Activated CD8-positive, alpha-beta T cell treated with anti-CD3 and anti-CD28 coated beads, Interleukin-2, amount 10 ng/mL, durations not matched to agents 7 days and 5 days (primary cell): ENCODE data around the gene TRDMT1. TPM values are rescaled to one million over a fixed set of nuclear protein-coding genes. Genes with fewer than 3 reads are reported as not detected.

Experiments used
- ATAC-seq: fragments of 150-1000 bp; cut with Tn5 transposase; one replicate; pipeline ENCODE4 v1.10.0; 2021; ENCODE audit warnings: moderate library complexity
- CTCF ChIA-PET: fragments of 350-600 bp; sonication (Branson Sonifier 250); formaldehyde crosslinking; loops from one replicate; lab custom pipeline; 2021; ENCODE audit warnings: antibody characterized with exemption; lab: Charles Lee
- POLR2A ChIA-PET: fragments of 350-600 bp; sonication (Branson Sonifier 250); formaldehyde crosslinking; loops from one replicate; lab custom pipeline; 2021; ENCODE audit warnings: antibody characterized with exemption; lab: Charles Lee
- DNase-seq: peaks from one replicate; pipeline ENCODE4 v3.0.0-alpha.2; 2020
- H3K27ac Mint-ChIP-seq: one replicate; pipeline ENCODE4 v1.8.0; 2021; ENCODE audit warnings: mild to moderate bottlenecking, mixed read lengths
- H3K27me3 Mint-ChIP-seq: one replicate; pipeline ENCODE4 v1.8.0; 2021; ENCODE audit warnings: low read depth, mixed read lengths
- H3K36me3 Mint-ChIP-seq: one replicate; pipeline ENCODE4 v1.8.0; 2021; ENCODE audit warnings: low read depth, mixed read lengths
- H3K4me1 Mint-ChIP-seq: one replicate; pipeline ENCODE4 v1.8.0; 2021; ENCODE audit warnings: low read depth, mixed read lengths
- H3K4me3 Mint-ChIP-seq: one replicate; pipeline ENCODE4 v1.8.0; 2021; ENCODE audit warnings: mild to moderate bottlenecking, mixed read lengths
- H3K9me3 Mint-ChIP-seq: one replicate; pipeline ENCODE4 v1.8.0; 2022; ENCODE audit warnings: mixed read lengths; ENCODE audit not compliant: insufficient read depth
- total RNA-seq, 2 experiments: library from RNA; stranded (reverse); gene quantifications; one replicate each; pipeline ENCODE4 v1.2.3, GENCODE V29; 2021

The TRDMT1 gene
- total RNA-seq, 2 experiments from 2014 or later, result 11.6 to 13.6 TPM

DNA sequence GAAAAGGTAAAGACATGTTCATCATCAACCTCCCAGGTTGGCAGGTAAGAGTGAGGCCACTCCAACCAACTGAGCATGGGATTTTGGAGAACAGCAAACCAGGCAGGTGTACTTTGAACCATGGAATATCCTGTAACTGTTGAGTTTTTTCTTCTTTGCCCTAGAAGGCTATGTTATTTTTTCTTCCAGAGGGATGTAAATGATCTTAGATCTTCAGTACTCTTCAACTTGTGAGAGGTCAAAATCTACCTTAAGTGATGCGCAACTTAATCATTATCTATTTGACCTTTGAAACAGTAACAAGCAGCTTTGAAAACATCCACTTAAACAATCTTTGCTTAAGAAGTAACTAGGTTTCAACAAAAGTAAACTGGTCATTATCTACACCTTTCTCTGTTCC lies 71.7 kb downstream of the TRDMT1 start, which contains the start of gene CUBN:
TSS of gene CUBN (minus strand) at position 71 of the 400 bp plus-strand sequence. CDS start at position 25, 46 bp downstream.
- ATAC-seq (no peak), DNase-seq (no peak)
- Mint-ChIP-seq H3K27ac (no peak within 1 kb of the TSS), H3K36me3 (no peaks in the 10 kb centered on the region), H3K27me3 (no peaks in the 10 kb centered on the region), H3K9me3 (no peaks in the 10 kb centered on the region), H3K4me1 (peaks cover 24% of the 10 kb centered on the region), H3K4me3 (no peak within 1 kb of the TSS)
- ChIA-PET POLR2A (no interaction called here), CTCF (no interaction called here)

DNA sequence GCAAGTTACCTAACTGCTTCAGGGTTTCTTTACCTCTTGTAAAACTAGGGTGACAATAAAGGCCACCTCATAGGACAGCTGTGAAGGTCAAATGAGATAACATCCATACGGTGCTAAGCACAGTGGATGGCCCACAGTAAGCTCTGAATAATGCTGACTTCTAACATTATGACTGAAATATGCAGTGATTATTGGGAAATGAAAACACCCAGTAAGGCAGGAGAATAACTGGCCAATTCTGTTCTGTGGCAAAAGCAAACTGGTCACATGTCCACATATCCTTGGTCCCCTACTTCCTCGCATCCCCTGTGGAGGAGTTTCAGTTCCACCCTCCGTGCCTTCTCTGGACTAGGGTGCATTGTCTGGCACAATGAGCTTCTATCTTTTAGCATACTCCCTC lies 73.2 kb downstream of the TRDMT1 start:
- DNase-seq (no peak), ATAC-seq (no peak)
- Mint-ChIP-seq H3K9me3 (no peaks in the 10 kb centered on the region), H3K36me3 (no peaks in the 10 kb centered on the region), H3K27ac (no peak overlapping the region), H3K27me3 (no peaks in the 10 kb centered on the region), H3K4me1 (peaks cover 29% of the 10 kb centered on the region), H3K4me3 (no peak overlapping the region)
- ChIA-PET CTCF (no interaction called here), POLR2A (no interaction called here)

DNA sequence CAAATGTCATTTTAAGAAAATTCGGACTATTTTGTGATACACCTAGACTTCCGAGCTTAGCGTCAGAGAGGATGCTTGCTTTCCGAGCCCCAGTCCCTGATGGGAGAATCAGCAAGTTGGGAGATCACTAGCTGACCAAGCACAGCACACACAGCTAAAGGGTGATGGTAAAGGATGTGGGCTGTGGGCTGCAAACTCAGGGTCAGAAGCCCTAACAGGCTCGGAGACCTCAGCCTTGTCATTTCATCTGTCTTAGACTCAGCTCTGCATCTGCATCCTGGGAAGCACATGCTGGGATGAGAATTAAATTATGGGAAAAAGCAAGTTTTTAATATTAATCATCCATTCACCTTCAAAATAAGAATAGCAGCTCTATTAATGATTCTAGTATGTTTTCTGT lies 75.1 kb downstream of the TRDMT1 start:
- no peak overlapping the region for H3K27ac Mint-ChIP-seq
- ATAC-seq, result peak; percentile 58
- DNase-seq, result peak; percentile 26
- no peak overlapping the region for H3K4me3 Mint-ChIP-seq
- no peaks in the 10 kb centered on the region for H3K27me3 Mint-ChIP-seq
- ChIA-PET POLR2A (no interaction called here), CTCF (interaction anchor here (0.8 to 1.4 kb wide), 2 partner anchors 130 to 210 kb away, joined by 3 read pairs; no protein-coding TSS in a partner anchor)
- no peaks in the 10 kb centered on the region for H3K36me3 Mint-ChIP-seq
- peaks cover 29% of the 10 kb centered on the region for H3K4me1 Mint-ChIP-seq
- H3K9me3 Mint-ChIP-seq, result no peaks in the 10 kb centered on the region

DNA sequence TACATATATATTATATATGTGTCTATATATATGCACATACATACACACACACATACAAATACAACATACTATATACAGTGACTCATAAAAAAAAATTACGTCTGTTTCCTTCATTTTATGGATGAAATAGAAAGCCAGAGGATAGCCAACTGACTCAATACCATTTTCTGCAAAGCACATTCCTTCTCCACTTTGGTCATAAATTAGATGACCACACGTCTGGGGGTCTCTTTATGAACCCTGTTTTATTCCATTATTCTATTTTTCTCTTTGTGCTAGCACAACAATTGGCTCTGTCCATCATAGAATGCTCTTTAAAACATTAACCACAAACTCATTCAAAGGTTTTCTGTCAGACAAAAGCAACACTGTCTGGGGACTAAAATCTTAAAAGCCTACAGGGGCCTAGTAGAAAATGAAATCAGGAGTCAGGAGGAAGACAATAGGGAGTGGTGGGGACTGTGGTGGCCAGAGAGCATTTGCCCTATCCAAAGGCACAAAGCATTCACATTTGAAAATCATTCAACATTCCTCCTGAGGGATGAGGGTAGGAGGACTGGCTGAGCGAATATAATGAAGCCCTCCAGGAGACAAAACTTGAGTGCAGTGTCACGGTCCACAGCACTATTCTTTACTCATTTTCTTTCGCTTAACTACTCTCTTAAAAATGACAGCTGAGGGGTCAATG lies 76.1 kb downstream of the TRDMT1 start:
- ChIA-PET POLR2A (no interaction called here), CTCF (interaction anchor here (1.4 kb wide), 1 partner anchor 209 kb away, joined by 3 read pairs; no protein-coding TSS in a partner anchor)
- Mint-ChIP-seq H3K9me3 (no peaks in the 10 kb centered on the region), H3K27me3 (no peaks in the 10 kb centered on the region), H3K4me1 (peaks cover 29% of the 10 kb centered on the region), H3K36me3 (no peaks in the 10 kb centered on the region), H3K27ac (no peak overlapping the region), H3K4me3 (no peak overlapping the region)
- no peak for ATAC-seq
- DNase-seq, result no peak

DNA sequence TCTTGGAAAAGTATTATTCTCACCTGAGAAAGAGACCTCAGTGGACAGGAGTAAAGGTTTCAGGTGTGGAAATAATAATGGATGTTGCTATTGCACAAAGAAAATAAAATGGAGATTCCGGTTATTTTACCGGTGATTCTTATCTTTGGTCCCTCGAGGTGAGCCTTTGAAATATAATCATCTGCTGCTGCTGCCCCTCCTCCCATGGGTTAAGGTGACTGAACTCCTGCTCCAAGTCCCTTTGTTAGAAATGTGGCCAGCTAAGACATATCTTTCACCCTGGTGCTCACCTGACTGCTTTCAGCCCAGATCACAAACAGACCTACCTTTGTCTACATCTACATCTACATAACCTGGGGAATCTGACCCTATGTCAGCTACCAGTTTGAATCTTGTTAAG lies 77.5 kb downstream of the TRDMT1 start:
- Mint-ChIP-seq H3K4me1 (peaks cover 29% of the 10 kb centered on the region), H3K9me3 (no peaks in the 10 kb centered on the region), H3K27me3 (no peaks in the 10 kb centered on the region), H3K27ac (no peak overlapping the region), H3K36me3 (no peaks in the 10 kb centered on the region), H3K4me3 (no peak overlapping the region)
- POLR2A ChIA-PET, result no interaction called here
- DNase-seq (no peak), ATAC-seq (no peak)
- CTCF ChIA-PET, result no interaction called here

DNA sequence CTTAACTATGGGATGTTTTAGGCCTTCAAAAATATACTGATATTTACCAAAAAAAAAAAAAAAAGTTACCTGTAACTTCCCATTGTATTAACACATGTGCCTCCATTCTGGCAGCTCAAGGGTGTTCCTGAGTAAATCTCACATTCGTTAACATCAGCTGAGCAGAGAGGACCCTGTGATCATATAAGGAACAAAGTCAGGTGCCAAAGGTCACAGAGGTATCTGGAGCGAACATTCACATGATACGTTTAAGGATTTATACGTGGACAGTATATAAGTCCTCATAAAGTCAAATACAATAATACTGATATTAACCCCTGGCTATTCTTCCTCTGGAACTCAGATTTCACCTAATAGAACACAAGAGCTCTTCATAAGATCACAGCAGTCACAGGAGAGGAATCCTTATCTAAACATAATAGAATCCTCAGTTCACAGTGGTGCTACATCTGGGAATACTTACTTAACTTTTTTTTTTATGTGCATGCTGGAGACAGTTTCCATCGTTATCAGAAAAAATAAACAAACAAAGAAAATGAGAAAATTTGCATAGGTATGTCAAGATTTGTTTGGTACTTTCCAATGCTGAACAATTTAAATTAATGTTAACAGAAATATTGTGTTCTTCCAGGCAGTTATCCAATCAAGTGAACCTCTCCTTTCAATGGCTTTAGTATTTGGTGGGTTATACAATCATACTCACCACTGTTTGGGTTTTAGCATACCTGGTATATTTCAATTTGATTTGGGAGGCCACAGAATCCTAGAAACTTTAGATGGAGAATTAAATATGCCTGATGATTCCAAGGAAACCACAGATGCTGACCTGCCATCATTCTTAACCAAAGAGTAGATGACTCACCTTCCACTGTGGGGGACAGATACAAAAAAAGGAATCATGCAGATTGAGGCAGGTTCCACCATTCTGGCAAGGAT lies 78.5 kb downstream of the TRDMT1 start:
- no peak for ATAC-seq
- DNase-seq, result no peak
- CTCF ChIA-PET, result interaction anchor here (0.6 to 1.2 kb wide), 2 partner anchors 9 to 148 kb away, joined by 3 to 5 read pairs; no protein-coding TSS in a partner anchor
- Mint-ChIP-seq H3K4me3 (no peak overlapping the region), H3K9me3 (no peaks in the 10 kb centered on the region), H3K36me3 (no peaks in the 10 kb centered on the region), H3K4me1 (peaks cover 29% of the 10 kb centered on the region), H3K27ac (no peak overlapping the region), H3K27me3 (no peaks in the 10 kb centered on the region)
- POLR2A ChIA-PET, result no interaction called here

DNA sequence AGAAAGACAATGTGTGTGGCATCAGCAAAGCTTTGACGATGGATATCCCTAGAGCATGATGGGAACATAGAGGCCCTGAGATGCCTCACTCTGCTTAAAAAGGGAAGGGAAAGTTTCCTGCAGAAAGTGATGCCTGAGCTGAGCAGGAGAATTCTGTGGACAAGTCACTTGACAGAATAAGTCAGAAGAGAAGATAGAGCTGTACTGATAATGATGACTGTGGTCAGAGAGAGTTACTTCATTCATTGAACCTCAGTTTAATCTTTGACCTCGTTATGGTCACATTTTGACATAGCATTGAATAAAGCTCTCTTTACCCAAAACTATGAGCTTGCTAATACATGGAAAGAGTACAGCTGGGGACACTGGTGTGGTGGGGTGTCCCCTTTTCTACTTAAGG lies 79.4 kb downstream of the TRDMT1 start:
- Mint-ChIP-seq H3K4me1 (peaks cover 23% of the 10 kb centered on the region), H3K27me3 (no peaks in the 10 kb centered on the region), H3K9me3 (no peaks in the 10 kb centered on the region), H3K4me3 (no peak overlapping the region), H3K27ac (no peak overlapping the region), H3K36me3 (no peaks in the 10 kb centered on the region)
- DNase-seq (no peak), ATAC-seq (no peak)
- CTCF ChIA-PET, result interaction anchor here (1.2 kb wide), 1 partner anchor 10 kb away, joined by 5 read pairs; no protein-coding TSS in a partner anchor
- POLR2A ChIA-PET, result no interaction called here

DNA sequence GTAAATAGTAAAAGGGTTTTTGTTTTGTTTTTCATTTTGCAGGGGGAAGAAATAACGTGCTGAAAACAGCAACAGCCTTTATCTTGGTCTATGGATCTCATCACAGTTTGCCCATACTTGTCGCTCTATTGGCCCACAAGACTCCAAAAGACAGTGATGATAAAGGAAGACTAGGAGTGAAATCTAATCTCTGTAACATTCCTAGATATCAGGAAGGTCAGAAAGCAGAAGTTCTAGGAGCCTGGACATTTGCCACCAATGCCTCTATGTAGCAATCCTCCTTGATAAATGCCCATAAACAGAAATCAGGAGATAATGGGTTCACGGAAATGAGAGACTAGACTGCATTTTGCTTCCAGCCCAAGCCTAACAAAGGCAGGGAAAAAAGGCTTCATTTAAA lies 80.8 kb downstream of the TRDMT1 start:
- ChIA-PET POLR2A (no interaction called here), CTCF (interaction anchor here (0.6 kb wide), 1 partner anchor 173 kb away, joined by 3 read pairs; no protein-coding TSS in a partner anchor)
- Mint-ChIP-seq H3K27ac (no peak overlapping the region), H3K9me3 (no peaks in the 10 kb centered on the region), H3K27me3 (no peaks in the 10 kb centered on the region), H3K4me1 (peaks cover 10% of the 10 kb centered on the region), H3K36me3 (no peaks in the 10 kb centered on the region), H3K4me3 (no peak overlapping the region)
- ATAC-seq, result no peak
- no peak for DNase-seq

DNA sequence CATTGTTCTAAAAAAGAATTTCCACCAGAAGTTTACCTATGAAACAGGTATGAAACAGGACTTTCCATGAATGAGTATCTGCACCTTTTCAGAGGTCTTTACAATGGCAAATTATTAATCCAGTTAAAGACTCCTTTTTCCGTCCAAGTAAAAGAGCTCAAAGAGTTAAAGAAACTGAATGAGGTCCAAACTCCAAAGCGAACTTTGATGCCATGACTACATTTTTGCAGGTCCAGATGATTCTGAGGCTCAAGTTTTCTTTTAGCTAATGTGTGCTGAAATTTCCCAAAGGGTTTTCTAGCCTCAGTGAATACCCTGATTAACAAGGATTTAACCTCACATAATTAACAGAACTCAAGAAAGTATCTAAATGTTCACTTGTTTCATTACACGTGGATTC lies 81.6 kb downstream of the TRDMT1 start:
- ATAC-seq (no peak), DNase-seq (no peak)
- no peaks in the 10 kb centered on the region for H3K36me3 Mint-ChIP-seq
- no peak overlapping the region for H3K27ac Mint-ChIP-seq
- no peak overlapping the region for H3K4me3 Mint-ChIP-seq
- ChIA-PET CTCF (interaction anchor here (0.6 kb wide), 1 partner anchor 172 kb away, joined by 3 read pairs; no protein-coding TSS in a partner anchor), POLR2A (no interaction called here)
- H3K4me1 Mint-ChIP-seq, result peaks cover 12% of the 10 kb centered on the region
- no peaks in the 10 kb centered on the region for H3K27me3 Mint-ChIP-seq
- no peaks in the 10 kb centered on the region for H3K9me3 Mint-ChIP-seq

DNA sequence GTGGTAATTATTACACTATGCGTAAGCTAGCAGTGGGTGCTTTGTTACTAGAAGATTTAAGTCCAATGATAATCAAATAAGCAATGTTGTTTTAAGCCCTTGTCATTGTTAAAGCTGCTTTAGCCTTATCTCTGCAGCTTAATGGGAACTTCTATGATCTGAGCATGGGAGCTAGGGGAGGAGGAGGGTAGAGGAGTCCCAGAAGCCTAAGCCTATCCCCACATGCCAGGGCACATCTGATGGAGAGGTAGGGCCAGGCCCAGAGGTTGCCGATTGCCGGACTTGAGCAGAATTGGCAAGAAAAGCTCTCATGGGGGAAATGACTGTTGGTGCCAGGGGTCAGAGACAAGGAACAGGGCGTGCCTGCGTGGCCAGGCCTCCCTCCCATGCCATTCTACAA lies 85.3 kb downstream of the TRDMT1 start:
- H3K27ac Mint-ChIP-seq, result no peak overlapping the region
- no peaks in the 10 kb centered on the region for H3K9me3 Mint-ChIP-seq
- CTCF ChIA-PET, result interaction anchor here (1.1 kb wide), 1 partner anchor 113 kb away, joined by 3 read pairs; no protein-coding TSS in a partner anchor
- no peak overlapping the region for H3K4me3 Mint-ChIP-seq
- ATAC-seq (no peak), DNase-seq (no peak)
- H3K27me3 Mint-ChIP-seq, result no peaks in the 10 kb centered on the region
- peaks cover 19% of the 10 kb centered on the region for H3K4me1 Mint-ChIP-seq
- H3K36me3 Mint-ChIP-seq, result no peaks in the 10 kb centered on the region
- POLR2A ChIA-PET, result no interaction called here

DNA sequence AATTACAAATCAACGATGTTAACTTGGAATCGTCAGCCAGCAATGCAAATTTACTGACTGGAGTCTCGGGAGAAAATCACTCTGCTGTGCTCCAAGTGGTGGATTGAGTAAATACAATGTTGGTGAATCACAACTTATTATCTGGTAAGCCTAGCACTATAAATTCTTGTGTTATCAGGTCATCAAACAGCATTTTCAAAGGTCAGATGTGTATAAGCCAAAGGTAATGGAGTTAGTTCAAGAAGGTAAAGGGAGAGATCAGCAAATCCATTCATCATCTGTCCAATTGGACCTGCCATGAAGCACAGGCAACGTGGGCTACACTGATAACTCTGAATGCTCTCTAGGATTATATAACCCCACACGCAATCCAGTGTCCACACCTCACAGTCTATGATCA lies 85.8 kb downstream of the TRDMT1 start:
- no peaks in the 10 kb centered on the region for H3K36me3 Mint-ChIP-seq
- DNase-seq, result no peak
- H3K4me3 Mint-ChIP-seq, result no peak overlapping the region
- ChIA-PET CTCF (interaction anchor here (1.1 kb wide), 1 partner anchor 114 kb away, joined by 3 read pairs; no protein-coding TSS in a partner anchor), POLR2A (no interaction called here)
- no peak for ATAC-seq
- H3K27me3 Mint-ChIP-seq, result no peaks in the 10 kb centered on the region
- H3K9me3 Mint-ChIP-seq, result no peaks in the 10 kb centered on the region
- no peak overlapping the region for H3K27ac Mint-ChIP-seq
- H3K4me1 Mint-ChIP-seq, result peaks cover 19% of the 10 kb centered on the region
